ENCODE results near the gene PDE6B. TPM values are rescaled to one million over a fixed set of nuclear protein-coding genes. Genes with fewer than 3 reads are reported as not detected.
"Not testable (repeated sequence)": the region's sequence is repeated elsewhere in the genome, so short reads cannot be mapped to it uniquely, and the experiment has no call there.

The PDE6B gene
- total RNA-seq, 1 donor from 2014 or later, result 13.3 TPM

DNA sequence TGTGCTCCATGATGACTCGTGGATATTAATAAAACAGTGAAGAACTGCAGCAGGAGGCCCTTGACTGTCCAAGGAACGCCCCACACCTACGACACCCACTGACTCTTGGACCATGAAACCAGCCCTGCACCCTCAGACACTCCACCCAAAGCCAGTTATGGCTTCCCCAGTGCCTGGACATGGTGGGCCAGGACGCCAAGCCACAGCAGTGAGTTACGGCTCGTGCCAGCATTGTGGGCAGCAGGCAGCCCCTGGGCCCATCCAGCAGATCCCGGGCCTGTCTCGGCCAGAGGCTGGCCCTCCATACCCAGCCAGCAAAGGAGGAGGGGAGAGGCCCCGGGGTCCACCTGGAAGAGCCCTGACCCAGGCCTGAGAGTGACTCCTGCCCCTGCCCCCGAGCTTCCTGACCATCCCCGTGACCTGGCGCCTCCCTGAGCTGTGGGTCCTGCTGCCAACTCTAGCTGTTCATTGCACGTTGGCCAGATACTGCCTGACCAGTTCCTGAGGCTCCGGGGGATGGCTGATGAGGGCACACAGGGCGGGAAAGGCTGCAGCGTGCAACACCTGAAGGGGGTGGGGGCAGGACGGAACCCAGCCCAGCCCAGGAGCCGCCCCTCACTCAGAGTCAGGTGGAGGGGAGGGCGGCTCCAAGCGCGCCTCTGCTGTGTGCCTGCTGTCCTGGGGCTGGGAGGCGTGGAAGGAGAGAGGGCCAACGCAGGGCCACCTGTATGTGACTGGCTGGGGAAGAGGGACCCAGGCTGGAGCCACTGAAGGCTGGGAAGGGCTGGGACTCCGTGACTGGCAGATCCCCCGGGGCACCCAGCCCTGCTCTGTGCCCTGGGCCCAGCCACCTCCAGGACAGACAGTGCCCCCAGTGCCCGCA, 62.8 kb downstream of the PDE6B start:
- no peaks in the 10 kb centered on the region for H3K36me3 Mint-ChIP-seq (ENCODE audit: low read depth)
- H3K9me3 Mint-ChIP-seq, result no peaks in the 10 kb centered on the region
- no peak overlapping the region for H3K4me3 Mint-ChIP-seq (ENCODE audit: low read depth)
- intact Hi-C loops (cut with micrococcal nuclease), result no loop called here
- no peaks in the 10 kb centered on the region for H3K4me1 Mint-ChIP-seq (ENCODE audit: low read depth)
- no peak overlapping the region for H3K27ac Mint-ChIP-seq
- DNase-seq (ENCODE audit: low spot score), result no peak
- H3K27me3 Mint-ChIP-seq (ENCODE audit: low read depth), result peaks cover 12% of the 10 kb centered on the region

DNA sequence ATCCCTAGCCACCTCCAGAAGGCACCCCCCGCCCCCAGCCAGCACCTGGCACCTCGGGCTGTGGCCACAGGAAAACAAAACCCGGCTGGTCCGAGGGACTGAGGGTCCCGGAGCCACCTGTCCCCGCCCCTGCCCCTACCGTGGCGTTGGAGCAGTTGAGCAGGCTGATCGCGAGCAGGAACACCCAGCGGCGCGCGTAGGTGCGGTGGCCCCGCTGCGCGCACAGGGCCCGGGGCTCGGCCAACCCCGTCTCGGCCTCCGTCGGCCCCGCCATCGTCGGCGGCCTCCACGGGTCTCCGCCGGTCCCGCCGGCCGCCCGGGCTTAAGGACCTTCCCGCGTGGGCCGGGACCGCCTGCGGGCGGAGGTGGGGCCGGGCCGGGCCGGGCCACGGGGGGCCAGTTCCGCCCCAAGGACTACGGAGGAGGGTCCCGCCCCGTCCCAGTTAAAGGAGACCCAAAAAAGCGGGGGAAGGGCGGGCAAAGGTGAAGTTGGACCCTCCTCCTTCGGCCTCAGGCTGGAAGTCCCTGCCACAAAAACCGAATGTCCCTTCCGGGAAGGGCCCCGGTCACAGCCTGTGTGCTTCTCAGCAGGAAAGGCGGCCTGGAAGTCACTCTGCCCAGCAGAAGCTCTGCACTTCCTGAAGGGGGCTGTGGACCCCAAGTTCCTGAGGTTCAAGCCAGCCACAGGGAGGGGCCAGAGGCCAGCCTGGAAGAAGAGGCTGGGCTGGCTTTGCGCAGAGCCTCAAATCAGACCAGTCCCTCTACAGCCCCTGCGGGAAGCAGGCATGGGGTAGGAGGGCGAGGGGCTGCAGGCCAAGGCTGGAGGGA, 63.7 kb downstream of the PDE6B start, which contains the start of gene SLC49A3:
Gene SLC49A3 (minus strand): TSS at position 298 of the 828 bp plus-strand sequence. CDS start 24 bp downstream, at position 274.
- no peak for DNase-seq (ENCODE audit: low spot score)
- Mint-ChIP-seq H3K4me3 (ENCODE audit: low read depth) (no peak within 1 kb of the TSS), H3K36me3 (ENCODE audit: low read depth) (no peaks in the 10 kb centered on the region), H3K9me3 (no peaks in the 10 kb centered on the region), H3K4me1 (ENCODE audit: low read depth) (no peaks in the 10 kb centered on the region), H3K27ac (no peak within 1 kb of the TSS), H3K27me3 (ENCODE audit: low read depth) (peaks cover 15% of the 10 kb centered on the region)
- intact Hi-C loops (cut with micrococcal nuclease), result no loop called here

DNA sequence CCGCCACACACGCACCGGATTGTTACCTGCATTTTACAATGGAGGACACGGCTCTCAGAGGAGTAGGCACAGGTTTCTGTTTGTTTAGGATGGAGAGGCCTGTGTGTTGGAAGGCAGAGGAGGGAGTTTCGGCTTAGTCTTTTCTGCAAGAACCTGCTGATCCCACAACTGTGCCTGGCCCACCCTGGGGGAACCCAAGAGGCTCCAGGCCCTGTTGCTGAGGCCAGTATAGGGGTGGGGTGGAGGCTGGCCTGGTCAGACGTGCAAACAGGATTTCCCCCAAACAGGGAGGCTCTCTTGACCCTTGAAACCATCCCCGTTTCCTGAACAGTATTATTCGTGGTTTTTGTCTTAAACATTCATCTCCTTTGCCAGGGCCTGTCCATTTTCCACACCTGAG, 64.3 kb downstream of the PDE6B start:
- Mint-ChIP-seq H3K9me3 (no peaks in the 10 kb centered on the region), H3K27ac (no peak overlapping the region), H3K4me1 (ENCODE audit: low read depth) (no peaks in the 10 kb centered on the region), H3K4me3 (ENCODE audit: low read depth) (no peak overlapping the region), H3K36me3 (ENCODE audit: low read depth) (no peaks in the 10 kb centered on the region), H3K27me3 (ENCODE audit: low read depth) (peaks cover 18% of the 10 kb centered on the region)
- intact Hi-C loops (cut with micrococcal nuclease), result no loop called here
- no peak for DNase-seq (ENCODE audit: low spot score)

DNA sequence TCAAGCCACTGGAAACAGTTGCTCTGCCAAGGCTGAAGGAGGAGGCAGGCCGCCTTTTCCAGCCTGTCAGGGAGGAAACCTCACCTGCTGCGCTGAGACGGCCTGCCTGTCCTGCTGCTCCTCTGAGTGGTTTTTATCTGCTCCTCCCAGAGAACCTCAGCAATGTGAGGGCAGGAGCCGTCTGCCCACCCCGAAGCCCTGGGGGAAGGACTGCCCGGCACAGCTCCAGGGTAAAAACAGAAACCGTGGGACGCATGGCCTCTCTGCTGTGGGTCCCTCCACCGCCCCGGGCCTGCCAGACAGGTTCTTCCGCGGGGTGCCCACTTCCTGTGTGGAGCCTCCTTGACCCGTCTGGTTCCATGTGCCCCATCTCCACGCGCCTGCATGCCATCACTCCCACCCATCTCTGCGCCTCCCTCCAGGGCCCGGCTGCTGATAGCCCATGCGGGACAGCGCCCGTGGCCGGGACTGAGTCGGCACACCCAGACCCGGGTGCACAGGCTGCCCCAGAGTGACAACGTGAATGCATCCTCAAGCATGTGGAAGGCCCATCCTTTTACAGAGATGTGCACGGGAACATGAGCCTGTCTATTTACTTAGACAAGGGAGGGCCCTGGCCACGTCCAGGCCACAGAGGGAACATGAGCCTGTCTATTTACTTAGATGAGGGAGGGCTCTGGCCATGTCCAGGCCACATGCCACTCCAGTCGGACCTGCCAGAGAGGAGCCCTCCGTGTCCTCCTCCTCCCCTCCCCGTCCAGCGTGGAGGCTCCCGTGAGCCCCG, 67.6 kb downstream of the PDE6B start:
- Mint-ChIP-seq H3K4me1 (ENCODE audit: low read depth) (no peaks in the 10 kb centered on the region), H3K9me3 (no peaks in the 10 kb centered on the region), H3K27ac (no peak overlapping the region), H3K27me3 (ENCODE audit: low read depth) (peaks cover 17% of the 10 kb centered on the region), H3K36me3 (ENCODE audit: low read depth) (no peaks in the 10 kb centered on the region), H3K4me3 (ENCODE audit: low read depth) (no peak overlapping the region)
- no peak for DNase-seq (ENCODE audit: low spot score)
- intact Hi-C loops (cut with micrococcal nuclease), result no loop called here

DNA sequence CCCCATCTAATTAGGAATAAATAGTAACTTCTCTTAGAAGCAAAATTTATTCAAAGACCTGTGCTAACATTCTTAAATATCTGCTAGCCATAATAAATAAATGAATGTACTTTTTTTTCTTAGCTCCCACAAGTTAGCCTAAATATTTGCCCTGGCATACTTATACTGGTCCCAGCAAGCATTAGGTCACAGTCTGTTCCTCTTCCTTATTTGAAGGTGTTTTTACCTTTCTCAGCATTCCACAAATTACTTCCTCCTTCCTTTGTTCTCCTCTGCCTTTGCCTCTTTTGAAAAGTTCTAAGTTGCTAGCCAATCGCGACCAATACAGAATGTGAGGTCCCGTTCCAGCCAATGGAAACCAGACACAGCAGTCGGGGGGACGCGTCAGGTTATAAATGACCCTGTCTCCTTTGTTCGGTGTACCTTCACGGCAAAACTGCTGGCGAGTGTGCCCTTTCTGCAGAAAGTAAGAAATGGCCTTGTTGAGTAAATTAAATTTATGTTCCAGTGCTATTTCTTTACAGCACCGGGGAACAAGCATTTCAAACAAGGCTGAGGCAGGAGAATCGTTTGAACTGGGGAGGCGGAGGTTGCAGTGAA, 69.1 kb downstream of the PDE6B start:
- DNase-seq (ENCODE audit: low spot score); H3K4me1 Mint-ChIP-seq (ENCODE audit: low read depth); H3K27ac Mint-ChIP-seq; H3K4me3 Mint-ChIP-seq (ENCODE audit: low read depth); H3K9me3 Mint-ChIP-seq; H3K36me3 Mint-ChIP-seq (ENCODE audit: low read depth); intact Hi-C loops (cut with micrococcal nuclease): not testable (repeated sequence)
- peaks cover 15% of the 10 kb centered on the region for H3K27me3 Mint-ChIP-seq (ENCODE audit: low read depth)

DNA sequence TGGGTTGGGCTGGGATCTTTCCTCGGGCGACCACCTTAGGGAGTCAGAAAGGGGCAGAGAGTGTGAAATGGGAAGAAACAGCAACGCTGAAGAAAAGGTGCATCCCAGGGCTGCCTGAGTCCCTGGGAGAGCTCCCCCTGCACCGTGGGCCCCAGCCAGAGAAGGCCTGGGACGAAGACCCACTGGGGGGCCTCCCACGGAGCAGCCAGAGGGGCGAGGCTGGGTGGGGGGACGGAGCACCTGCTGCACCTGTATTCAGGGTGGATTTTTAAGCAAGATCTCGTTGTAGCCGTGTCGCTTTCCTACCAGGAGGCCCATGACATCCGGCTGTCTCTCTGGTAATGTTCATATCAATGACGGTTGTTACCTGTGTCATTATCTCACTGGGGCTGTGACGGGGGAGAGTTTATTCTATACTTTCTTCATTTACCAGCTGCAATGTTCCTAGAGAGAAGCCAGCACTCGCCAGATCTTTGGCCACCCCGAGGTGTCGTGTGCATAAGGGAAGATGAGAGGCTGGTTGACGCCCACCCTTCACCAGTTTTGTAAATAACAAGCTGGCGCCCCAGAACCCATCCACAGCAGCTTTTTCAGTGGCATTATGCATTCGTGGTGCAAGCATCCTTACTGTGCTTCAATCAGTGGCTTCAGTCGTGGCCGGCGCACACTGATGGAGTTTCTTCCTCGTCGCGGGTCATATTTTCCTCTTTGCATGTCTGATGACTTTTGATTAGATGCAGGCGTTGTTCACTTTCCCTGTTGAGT, 74.6 kb downstream of the PDE6B start:
- peaks cover 2% of the 10 kb centered on the region for H3K27me3 Mint-ChIP-seq (ENCODE audit: low read depth)
- DNase-seq (ENCODE audit: low spot score), result no peak
- no peak overlapping the region for H3K27ac Mint-ChIP-seq
- intact Hi-C loops (cut with micrococcal nuclease), result no loop called here
- no peaks in the 10 kb centered on the region for H3K9me3 Mint-ChIP-seq
- no peak overlapping the region for H3K4me3 Mint-ChIP-seq (ENCODE audit: low read depth)
- H3K4me1 Mint-ChIP-seq (ENCODE audit: low read depth), result peaks cover 15% of the 10 kb centered on the region
- no peaks in the 10 kb centered on the region for H3K36me3 Mint-ChIP-seq (ENCODE audit: low read depth)

DNA sequence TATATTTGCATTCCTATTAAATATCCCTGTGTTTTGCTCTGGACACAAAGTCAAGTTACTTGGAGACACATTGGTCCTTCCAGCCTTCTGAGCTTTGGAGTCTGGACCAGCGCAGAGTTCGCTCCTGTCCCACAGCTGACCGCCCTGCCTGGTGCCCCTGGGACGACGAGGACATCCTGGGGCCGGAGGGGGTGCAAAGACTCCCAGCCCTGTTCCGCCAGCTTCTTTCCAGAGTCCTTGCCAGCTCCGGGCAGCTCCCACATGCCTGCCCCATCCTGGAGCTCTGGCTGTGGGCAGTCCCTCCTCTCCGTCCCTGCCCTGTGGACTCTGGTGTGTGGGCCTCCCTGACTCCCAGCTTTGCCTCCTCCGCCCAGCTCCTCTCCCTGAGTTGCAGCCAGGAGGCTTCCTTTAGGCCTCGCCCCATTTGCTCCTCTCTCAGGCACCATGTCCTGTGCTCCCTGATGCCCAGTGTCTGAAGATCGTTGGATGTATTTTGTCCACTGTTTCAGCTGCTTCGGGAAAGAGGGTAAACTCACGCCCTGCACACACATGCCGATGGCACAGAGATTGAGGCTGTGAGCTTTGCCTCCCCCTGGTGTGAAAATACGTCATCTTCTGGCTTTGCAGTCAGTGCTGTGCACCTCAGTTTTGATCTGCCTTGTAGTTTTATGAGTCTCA, 75.4 kb downstream of the PDE6B start:
- H3K27me3 Mint-ChIP-seq (ENCODE audit: low read depth), result no peaks in the 10 kb centered on the region
- intact Hi-C loops (cut with micrococcal nuclease), result no loop called here
- H3K4me1 Mint-ChIP-seq (ENCODE audit: low read depth), result peaks cover 17% of the 10 kb centered on the region
- H3K36me3 Mint-ChIP-seq (ENCODE audit: low read depth), result no peaks in the 10 kb centered on the region
- no peak overlapping the region for H3K27ac Mint-ChIP-seq
- no peak overlapping the region for H3K4me3 Mint-ChIP-seq (ENCODE audit: low read depth)
- H3K9me3 Mint-ChIP-seq, result no peaks in the 10 kb centered on the region
- DNase-seq (ENCODE audit: low spot score), result no peak

DNA sequence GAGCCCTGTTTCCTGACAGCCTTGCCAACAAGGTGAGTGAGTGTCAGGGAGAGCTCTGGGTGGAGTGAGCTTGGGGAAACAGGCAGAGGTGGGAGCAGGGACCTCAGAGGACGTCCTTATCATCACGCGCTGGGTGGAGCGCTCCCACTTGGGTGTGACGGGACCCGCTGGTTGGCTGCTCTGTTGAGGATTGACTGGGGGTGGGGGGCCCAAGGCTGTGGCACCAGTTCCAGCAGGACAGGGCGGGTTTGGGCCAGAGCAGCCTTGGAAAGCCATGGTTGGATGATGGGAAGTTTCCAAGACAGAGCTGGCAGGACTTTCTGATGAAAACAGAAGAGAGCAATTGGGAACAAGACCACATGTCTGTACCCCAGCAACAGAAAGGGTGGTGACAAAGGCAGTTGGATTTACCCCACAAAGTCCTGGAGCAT, 77.3 kb downstream of the PDE6B start:
- intact Hi-C loops (cut with micrococcal nuclease), result no loop called here
- no peak for DNase-seq (ENCODE audit: low spot score)
- no peak overlapping the region for H3K4me3 Mint-ChIP-seq (ENCODE audit: low read depth)
- H3K27me3 Mint-ChIP-seq (ENCODE audit: low read depth), result no peaks in the 10 kb centered on the region
- no peaks in the 10 kb centered on the region for H3K9me3 Mint-ChIP-seq
- no peak overlapping the region for H3K27ac Mint-ChIP-seq
- no peaks in the 10 kb centered on the region for H3K36me3 Mint-ChIP-seq (ENCODE audit: low read depth)
- peaks cover 17% of the 10 kb centered on the region for H3K4me1 Mint-ChIP-seq (ENCODE audit: low read depth)

DNA sequence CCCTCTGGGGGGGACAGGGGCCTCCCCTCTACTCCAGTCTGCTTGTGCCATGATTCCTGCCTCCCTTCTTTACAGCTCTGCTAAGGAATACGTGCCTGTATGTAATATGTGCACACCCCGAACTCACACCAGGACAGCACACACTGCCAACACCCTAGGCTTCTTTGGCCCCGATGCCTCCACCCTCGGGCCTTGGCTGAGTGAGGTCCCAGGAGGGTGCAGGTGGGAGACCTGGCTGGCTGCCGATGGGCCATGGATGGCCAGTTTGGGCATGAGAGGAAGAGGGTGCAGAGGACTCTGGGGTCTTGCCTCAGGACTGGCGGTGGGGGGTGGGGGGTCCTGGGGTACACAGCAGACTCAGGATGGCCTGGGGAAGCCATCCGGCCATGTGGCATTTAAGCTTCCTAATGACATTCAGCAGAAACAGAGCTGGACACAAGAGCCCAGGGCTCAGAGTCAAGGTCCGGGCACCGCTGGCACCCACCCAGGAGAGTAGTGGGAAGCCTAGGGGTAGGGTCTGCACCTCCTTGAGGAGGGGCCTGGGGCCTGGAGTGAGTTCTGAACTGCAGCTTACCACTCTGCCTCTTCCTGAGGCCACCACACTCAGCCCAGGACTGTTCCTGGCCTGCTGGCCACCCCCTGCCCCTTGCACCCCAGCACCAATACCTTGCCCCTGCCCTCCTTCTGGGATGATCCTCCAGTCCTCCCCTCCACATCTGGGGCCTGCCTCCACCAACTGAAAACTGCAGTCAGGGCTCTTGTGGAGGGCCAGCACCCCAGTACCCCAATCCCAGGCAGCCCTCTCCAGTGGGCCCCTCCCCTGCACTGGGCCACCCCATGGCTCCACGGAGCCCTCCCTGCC, 78.2 kb downstream of the PDE6B start:
- H3K4me3 Mint-ChIP-seq (ENCODE audit: low read depth), result no peak overlapping the region
- no peaks in the 10 kb centered on the region for H3K27me3 Mint-ChIP-seq (ENCODE audit: low read depth)
- peaks cover 17% of the 10 kb centered on the region for H3K4me1 Mint-ChIP-seq (ENCODE audit: low read depth)
- H3K36me3 Mint-ChIP-seq (ENCODE audit: low read depth), result peaks cover under 1% of the 10 kb centered on the region
- intact Hi-C loops (cut with micrococcal nuclease), result loop anchor here (2.0 kb wide), 1 partner anchor 29 kb away; the partner anchor contains the start of genes ATP5ME and MYL5
- DNase-seq (ENCODE audit: low spot score), result no peak
- no peak overlapping the region for H3K27ac Mint-ChIP-seq
- no peaks in the 10 kb centered on the region for H3K9me3 Mint-ChIP-seq

DNA sequence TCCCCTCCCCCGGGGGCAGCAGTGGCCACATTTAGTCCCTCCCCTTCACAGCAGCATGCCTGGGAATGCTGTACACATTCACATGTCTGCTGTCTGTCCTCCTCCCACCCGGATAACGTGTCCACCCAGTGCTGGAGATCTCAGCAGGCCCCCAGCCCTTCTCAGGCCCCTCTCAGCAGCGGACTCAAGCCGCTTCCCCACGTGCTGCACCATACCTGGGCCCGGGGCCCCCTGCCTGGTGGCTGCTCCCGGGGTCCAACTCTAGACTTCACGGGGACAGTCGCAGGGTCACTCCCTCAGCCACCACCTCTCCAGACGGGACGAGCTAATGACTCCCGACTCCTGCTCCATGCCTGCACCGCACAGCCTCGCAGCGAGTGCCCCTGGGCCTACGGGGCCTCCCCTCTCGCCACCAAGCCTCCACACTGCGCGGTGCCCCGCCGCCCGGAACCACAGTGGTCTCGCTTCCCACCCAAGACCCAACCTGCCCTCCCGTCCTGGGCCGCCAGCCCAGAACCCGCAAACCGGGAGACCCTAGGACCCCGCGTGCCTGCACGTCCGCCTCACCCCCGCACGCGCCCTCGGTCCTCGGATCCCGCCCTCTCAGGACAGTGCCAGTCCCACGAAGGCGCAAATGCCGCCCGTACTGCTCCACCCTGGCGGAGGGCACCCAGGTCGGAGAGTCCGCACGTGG, 79.0 kb downstream of the PDE6B start:
- peaks cover 20% of the 10 kb centered on the region for H3K4me1 Mint-ChIP-seq (ENCODE audit: low read depth)
- H3K27me3 Mint-ChIP-seq (ENCODE audit: low read depth), result no peaks in the 10 kb centered on the region
- no peak overlapping the region for H3K27ac Mint-ChIP-seq
- intact Hi-C loops (cut with micrococcal nuclease), result loop anchor here (2.0 kb wide), 1 partner anchor 30 kb away; the partner anchor contains the start of genes ATP5ME and MYL5
- peaks cover 8% of the 10 kb centered on the region for H3K36me3 Mint-ChIP-seq (ENCODE audit: low read depth)
- no peak for DNase-seq (ENCODE audit: low spot score)
- H3K9me3 Mint-ChIP-seq, result no peaks in the 10 kb centered on the region
- peak overlapping the region; percentile 74 for H3K4me3 Mint-ChIP-seq (ENCODE audit: low read depth)
